Dermis blood vessel endothelial cell (primary cell): ENCODE results near the gene ZNF689. TPM values are rescaled to one million over a fixed set of nuclear protein-coding genes. Genes with fewer than 3 reads are reported as not detected.
"Not testable (repeated sequence)": the region's sequence is repeated elsewhere in the genome, so short reads cannot be mapped to it uniquely, and the experiment has no call there.

Experiments
- DNase-seq: peaks from one replicate; pipeline ENCODE4 v3.0.0; 2010
- total RNA-seq: library from RNA; depleted of rRNA; stranded (reverse); fragments of >200 nt; gene quantifications from 2 replicates; pipeline ENCODE4 v1.2.3, GENCODE V29; 2014

Gene ZNF689
- 5.8 and 6.0 TPM in 2 replicates for total RNA-seq

DNA sequence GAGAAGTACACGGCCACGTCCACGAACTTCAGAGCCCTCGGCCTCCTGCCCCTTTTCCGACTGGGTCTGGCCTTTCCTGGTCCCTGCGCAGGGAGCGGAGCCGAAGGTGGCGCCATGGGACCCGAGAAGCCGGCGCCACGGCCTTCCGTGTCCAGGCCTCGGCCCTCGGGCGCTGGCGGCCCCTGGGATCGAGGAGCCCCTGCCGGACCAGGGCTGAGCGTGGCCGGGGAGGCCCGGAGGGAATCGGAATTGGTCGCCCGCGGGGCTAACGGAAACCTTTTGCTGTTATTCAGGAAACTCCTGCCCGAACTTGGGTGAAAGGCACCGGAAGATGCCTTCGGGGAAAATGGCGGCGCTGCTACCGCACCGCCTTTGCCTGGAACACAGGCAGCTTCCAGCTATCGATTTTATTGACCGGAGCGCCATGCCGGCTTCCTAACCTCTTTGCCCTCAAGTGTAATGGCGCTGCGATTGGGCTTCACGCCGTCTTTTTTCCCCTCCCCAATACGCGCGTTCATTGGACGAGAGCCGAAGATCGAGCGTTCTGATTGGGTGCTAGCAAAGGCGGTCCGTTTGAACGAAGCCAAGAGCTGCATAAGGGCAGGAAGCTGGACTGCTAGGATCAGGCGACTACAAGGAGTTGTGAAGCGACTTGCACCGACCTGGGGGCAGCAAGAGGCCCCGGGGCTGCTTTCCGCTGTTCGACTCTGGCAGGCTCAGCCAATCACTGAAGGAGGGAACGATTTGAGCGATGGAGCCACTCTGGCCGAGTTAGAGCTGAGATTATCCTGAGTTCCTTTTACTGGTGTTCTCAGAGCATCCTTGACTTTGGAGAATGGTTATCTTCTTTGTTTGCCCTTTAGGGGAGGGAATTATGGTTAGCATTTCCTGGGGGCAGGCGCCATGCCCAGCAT lies at the start of gene ZNF689:
TSS of gene ZNF689 (minus strand) at position 464 of the 914 bp plus-strand sequence. CDS start at position 116, 348 bp downstream.
- DNase-seq, result peak; percentile 99

DNA sequence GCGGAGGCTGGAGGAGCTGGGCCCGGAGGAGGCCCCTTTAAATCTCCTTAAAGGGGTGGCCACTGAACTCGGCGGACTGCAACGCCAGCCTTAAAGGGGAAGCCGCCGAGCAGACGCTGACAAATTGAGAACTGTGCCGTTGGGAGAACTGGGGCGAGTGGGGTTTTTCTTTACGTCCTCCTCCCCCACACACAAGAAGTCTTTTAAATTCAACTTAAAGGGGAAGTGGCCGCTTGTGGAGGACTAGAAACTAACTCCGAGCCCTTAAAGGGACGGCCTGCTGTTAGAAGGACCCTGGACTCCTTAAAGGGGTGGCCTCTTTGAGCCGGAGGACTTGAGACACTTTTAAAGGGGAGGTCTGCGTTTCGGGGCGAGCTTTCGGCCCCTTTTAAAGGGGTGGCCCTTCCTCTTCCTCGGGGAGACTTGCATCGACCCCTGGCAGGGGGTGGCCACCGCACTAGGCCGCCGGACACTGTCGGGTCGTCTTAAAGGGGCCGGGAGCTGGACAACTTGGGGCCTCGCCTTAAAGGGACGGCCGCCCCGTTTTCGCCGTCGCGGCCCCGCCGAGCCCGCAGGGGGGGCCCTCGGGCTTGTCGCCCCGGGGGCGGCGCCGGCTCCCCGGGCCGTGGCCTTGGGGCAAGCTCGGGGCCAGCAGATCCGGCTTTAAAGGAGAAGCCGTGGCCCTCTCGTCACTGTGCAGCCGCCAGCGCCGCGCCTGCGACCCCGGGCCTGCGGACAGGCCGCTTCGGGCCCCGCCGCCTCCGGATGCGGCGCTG lies 48.7 kb upstream of the ZNF689 start:
- peak; percentile 98 for DNase-seq

GRCh38 chr16:30657866-30658730 lies 47.9 kb upstream of the ZNF689 start, which contains the start of gene FBRS:
FBRS (plus strand) TSS chr16:30658431; CDS start chr16:30659519, 1,088 bp downstream.
- DNase-seq, result peak; percentile 100

DNA sequence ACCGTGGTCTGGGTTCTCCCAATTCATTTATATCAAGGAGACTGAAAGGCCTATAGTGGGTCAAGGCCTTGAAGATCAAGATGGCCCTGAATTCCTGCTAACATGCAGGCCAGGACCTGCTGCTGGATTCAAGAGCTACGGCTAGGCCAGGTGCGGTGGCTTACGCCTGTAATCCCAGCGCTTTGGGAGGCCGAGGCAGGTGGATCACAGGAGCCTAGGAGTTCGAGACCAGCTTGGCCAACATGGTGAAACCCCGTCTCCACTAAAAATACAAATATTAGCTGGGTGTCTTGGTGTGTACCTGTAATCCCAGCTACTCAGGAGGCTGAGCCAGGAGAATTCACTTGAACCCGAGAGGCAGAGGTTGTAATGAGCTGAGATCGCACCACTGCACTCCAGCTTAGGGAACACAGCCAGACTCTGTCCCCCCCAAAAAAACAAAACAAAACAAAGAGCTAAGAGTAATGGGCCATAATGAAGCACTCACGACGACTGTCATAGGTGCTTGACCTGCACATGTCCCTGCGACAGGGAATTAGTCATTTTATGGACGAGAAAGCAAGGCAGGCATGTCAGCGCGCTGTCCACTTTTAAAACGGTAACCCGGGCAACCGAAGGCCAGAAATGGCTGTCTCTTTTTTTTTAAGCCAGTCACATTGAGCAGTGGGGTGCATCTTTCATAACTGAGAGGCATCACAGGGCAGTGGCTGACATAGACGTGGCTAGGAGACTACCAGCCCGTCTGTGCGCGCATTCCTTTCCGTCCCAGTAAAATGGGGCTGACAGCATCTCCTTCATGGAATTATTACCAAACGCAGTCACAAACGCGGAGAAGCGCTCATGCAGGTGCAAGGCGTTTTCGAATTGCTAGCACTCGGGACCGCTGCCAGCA lies 47.0 kb upstream of the ZNF689 start:
- DNase-seq, result no peak

GRCh38 chr16:30656388-30656787 lies 46.2 kb upstream of the ZNF689 start:
- DNase-seq, result no peak

DNA sequence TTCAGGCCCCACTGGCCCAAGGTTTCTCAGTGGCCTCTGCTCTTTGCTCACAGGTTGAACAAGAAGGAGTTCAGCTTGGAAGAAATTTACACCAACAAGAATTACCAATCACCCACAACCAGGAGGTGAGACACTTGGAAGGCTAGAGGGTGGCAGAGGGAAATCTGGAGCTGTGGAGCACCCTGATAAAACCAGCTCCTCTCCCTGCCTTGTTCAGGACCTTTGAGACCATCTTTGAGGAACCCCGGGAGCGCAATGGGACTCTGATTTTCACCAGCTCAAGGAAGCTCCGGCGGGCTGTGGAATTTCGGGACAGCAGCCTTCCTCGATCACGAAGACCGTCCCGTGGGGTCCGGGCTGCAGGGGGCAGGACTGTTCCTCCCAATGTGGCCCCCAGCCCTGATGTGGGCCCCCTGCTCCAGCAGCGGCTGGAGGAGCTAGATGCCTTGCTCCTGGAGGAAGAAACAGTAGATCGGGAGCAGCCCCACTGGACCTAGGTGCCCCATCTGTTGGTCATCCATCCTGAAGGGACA lies 45.7 kb upstream of the ZNF689 start:
- DNase-seq, result no peak

GRCh38 chr16:30654856-30655255 lies 44.7 kb upstream of the ZNF689 start:
- no peak for DNase-seq

DNA sequence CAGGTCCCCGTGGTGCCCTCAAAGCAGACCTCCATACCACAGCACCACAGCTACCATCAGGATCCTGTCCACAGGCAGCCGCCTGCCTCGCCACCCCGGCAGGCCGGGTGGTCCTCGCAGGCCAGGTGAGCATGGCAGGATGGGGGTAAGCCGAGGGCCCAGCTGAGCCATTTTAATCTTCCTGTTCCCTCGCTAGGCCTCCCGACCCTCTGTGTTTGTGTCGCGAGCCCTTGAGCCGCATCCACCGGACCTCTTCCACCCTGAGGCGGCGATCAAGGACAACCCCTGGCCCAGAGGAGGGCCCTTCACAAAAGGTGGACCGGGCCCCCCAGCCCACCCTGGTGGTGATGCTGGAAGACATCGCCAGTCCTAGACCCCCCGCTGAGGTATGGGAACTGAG lies 42.5 kb upstream of the ZNF689 start:
- DNase-seq, result no peak

- DNase-seq, result no peak
Observed at GRCh38 chr16:30652005-30652296, 41.8 kb upstream of the ZNF689 start.

- peak; percentile 82 for DNase-seq
Observed at GRCh38 chr16:30651124-30652004, 41.2 kb upstream of the ZNF689 start.

GRCh38 chr16:30650369-30651123 lies 40.4 kb upstream of the ZNF689 start, which contains the start of gene PRR14:
PRR14 (plus strand) TSS chr16:30650960; CDS start chr16:30651646, 686 bp downstream.
- peak; percentile 100 for DNase-seq

DNA sequence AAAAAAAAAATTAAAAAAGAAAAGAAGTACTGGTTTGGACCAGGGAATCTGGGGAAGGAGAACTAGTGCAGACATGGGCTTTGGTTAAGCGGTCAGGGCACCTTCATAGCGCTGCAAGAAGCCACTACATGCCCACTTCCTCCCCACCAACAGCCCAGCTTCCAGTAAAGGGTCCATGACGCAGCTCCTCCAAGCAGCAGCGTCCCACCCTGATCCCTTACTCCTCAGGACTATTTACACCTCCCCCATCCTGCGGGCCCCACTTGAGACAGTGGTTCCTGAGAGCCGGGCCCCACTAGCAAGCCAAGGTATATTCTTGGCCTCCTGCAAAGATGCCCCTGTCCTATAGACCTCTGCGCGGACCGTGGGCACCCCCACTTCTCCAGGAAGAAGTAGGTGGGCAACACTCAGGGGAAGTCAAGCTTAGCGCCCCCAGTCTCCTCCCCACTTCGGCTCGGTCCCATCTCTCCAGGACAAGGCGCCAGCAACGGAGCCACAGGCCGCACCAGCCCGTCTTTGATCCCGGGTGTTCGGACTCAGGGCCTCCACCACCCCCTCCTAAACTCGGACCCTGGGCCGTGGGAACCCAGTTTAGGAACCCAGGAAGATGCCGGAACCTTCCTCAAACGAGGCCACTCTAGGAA lies 39.7 kb upstream of the ZNF689 start:
- no peak for DNase-seq

DNA sequence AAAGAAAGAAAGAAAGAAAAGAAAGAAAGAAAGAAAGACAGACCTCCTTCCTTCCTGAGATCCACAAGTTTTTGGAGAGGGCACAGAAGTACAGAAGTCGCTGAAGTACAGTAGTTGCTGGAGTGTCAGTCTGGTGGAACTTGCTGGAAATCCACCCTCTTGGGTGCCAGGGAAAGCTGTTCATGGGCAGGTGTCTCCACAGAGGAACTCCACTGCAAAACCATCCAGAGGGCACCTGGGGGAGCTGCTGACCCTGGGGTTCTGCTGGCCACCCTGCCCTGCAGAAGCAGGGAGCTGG lies 37.0 kb upstream of the ZNF689 start:
- no peak for DNase-seq

DNA sequence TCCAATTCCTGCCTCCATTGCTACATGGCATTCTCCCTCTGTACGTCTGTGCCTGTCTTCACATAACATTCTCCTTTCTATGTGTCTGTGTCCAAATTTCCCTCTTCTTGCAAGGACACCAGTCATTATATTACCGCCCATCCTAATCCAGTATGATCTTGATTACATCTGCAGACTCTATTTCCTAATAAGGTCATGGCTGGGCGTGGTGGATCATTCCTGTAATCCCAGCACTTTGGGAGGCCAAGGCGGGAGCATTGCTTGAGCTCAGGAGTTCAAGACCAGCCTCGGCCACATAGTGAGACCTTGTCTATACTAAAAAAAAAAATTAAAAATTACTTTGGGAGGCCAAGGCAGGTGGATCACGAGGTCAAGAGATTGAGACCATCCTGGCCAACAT lies 35.5 kb upstream of the ZNF689 start:
- no peak for DNase-seq

DNA sequence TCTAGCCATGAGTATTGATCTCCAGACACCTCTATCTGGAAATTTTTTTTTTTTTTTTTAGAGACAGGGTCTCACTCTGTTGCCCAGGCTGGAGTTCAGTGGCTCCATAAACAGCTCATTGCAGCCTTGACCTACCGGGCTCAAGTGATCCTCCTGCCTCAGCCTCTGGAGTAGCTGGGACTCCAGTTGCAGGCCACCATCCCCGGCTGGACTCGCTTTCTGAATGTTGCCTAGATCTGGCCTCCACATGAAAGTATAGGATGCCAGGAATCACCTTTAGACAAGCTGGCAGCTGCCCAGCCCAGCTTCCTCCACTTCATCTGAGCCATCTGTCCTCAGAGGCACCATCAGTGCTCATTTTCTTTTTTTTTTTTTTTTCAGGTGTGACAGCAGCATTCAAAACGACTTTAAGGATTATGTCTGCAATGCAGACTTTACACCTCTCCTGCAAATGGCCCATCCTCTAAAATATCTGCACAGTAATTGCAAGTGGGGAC lies 34.2 kb upstream of the ZNF689 start:
- no peak for DNase-seq

DNA sequence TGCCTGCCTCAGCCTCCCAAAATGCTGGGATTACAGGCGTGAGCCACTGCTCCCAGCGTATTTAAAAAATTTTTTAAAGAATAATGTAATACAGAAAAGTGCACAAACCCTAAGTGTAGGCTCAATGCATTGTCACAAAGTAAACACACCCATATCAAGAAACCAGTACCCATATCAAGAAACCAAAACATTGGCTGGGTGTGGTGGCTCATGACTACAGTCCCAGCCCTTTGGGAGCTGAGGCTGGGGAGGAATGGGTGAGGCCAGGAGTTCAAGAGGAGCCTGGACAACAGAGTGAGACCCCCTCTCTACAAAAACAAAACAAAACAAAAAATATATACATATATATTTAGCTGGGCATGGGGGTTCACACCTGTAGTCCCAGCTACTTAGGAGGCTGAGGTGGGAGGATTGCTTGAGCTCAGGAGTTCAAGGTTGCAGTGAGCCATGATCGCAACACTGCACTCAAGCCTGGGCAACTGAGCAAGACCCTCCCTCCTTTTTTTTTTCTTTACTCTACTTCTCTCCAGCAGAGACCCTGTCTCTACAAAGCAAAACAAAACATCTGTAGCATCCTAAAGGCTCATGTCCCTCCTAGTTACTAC lies 31.3 kb upstream of the ZNF689 start:
- DNase-seq, result no peak

DNA sequence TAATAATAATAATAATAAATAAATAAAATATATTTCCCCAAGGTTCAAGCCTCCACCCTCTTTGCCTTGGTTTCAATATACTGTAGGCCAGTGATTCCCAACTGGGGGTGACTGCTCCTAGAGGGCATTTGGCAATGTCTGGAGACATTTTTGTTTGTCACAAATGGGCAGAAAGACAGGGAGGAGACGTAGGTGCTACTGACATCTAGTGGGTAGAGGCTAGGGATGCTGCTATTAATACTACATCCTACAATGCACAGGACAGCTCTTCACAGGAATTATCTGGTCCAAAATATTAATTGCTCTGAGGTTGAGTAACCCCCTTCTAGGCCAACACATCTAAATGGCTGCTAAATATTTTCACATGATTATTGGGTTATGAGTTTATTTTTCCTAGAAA lies 27.8 kb upstream of the ZNF689 start:
- DNase-seq, result peak; percentile 73

- not testable (repeated sequence) for DNase-seq
Observed at GRCh38 chr16:30637139-30637538, 26.9 kb upstream of the ZNF689 start.

DNA sequence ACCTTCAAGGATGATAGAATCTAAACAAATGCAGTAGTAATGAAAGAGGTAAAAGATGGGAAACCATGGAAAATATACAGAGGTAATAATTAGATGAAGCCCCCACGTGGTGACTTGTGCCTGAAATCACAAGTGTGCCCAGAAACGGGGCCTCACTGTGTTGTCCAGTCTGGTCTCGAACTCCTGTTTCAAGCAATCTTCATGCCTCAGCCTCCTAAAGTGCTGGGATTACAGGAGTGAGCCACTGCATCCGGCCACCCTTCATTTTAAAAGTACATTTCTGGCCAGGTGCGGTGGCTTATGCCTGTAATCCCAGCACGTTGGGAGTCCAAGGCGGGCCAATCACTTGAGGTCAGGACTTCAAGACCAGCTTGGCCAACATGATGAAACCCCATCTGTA lies 26.4 kb upstream of the ZNF689 start:
- no peak for DNase-seq
